ENCODE data around the gene GPR78. TPM values are rescaled to one million over a fixed set of nuclear protein-coding genes. Genes with fewer than 3 reads are reported as not detected.
"Not testable (repeated sequence)": the region's sequence is repeated elsewhere in the genome, so short reads cannot be mapped to it uniquely, and the experiment has no call there.

Gene GPR78
- polyA plus RNA-seq, 3 donors, result not detected

DNA sequence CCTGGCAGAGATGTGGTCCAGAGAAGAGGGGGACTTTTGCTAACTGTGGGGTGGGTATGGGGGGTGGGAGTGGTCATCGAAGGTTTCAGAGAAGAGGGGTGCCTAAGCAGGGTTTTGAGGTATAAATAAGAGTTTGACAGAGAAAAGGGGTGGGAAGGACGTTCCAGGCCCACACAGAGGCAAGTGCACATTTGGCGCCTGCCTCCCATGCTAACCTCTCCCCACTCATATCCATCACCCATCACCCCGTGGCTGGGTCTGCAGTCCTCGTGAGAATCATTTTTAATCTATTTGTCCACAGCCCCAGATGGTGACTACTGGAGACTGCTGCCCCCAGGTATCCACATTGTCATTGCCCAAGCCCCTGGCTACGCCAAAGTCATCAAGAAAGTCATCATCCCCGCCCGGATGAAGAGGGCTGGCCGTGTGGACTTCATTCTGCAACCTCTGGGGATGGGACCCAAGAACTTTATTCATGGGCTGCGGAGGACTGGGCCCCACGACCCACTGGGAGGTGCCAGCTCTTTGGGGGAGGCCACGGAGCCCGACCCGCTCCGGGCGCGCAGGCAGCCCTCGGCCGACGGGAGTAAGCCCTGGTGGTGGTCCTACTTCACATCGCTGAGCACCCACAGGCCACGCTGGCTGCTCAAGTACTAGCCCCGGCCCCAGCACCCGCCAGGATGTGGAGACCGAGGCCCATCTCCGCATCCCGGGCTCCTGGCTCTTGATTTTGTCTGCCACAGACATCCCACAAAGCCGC, 38.9 kb downstream of the GPR78 start:
- no peak overlapping the region for H3K4me3 ChIP-seq (replicated peaks in 1 of 3; ENCODE audit: low read depth in 2 of 3, low read length in 3 of 3)
- H3K9me3 ChIP-seq (replicated peaks in 1 of 2; ENCODE audit: control insufficient read depth in 1 of 2, insufficient read depth in 1 of 2, low read length in 2 of 2), result no peaks in the 10 kb centered on the region
- no peak for DNase-seq
- no peak overlapping the region for H2AFZ ChIP-seq (ENCODE audit: insufficient read depth, low read depth, low read length, poor library complexity, severe bottlenecking)
- no peaks in the 10 kb centered on the region for H4K20me1 ChIP-seq (ENCODE audit: insufficient read depth, low read length)
- WGBS (ENCODE audit: insufficient coverage), result 92% methylated on average over 21 of the region's 28 CpGs
- H3K4me1 ChIP-seq (ENCODE audit: control insufficient read depth in 1 of 2, insufficient read depth in 2 of 2, low read length in 2 of 2), result no peaks in the 10 kb centered on the region
- no peaks in the 10 kb centered on the region for H3K79me2 ChIP-seq (ENCODE audit: insufficient read depth, low read length)
- Mint-ChIP-seq H3K9me3 (peaks cover 0 to 2% (median 0%) of the 10 kb centered on the region in 7 donors), H3K4me1 (no peaks in the 10 kb centered on the region), H3K4me3 (no peak overlapping the region), H3K27me3 (ENCODE audit: low read depth in 3 of 3) (peaks cover 2% of the 10 kb centered on the region in 3 donors), H3K36me3 (no peaks in the 10 kb centered on the region), H3K27ac (no peak overlapping the region)
- no peak overlapping the region for H3K9ac ChIP-seq (ENCODE audit: insufficient read depth, low read length, poor library complexity, severe bottlenecking)
- H3K27ac ChIP-seq (ENCODE audit: low read depth in 1 of 2, low read length in 2 of 2), result no peak overlapping the region
- H3K4me2 ChIP-seq (replicated peaks; ENCODE audit: extremely low read depth, low read length, poor library complexity, severe bottlenecking), result no peak overlapping the region
- TF ChIP-seq, protein P1, sequence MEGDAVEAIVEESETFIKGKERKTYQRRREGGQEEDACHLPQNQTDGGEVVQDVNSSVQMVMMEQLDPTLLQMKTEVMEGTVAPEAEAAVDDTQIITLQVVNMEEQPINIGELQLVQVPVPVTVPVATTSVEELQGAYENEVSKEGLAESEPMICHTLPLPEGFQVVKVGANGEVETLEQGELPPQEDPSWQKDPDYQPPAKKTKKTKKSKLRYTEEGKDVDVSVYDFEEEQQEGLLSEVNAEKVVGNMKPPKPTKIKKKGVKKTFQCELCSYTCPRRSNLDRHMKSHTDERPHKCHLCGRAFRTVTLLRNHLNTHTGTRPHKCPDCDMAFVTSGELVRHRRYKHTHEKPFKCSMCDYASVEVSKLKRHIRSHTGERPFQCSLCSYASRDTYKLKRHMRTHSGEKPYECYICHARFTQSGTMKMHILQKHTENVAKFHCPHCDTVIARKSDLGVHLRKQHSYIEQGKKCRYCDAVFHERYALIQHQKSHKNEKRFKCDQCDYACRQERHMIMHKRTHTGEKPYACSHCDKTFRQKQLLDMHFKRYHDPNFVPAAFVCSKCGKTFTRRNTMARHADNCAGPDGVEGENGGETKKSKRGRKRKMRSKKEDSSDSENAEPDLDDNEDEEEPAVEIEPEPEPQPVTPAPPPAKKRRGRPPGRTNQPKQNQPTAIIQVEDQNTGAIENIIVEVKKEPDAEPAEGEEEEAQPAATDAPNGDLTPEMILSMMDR (IDR thresholded peaks at IDR 0.05), result no peak
- no peaks in the 10 kb centered on the region for H3K27me3 ChIP-seq (ENCODE audit: control insufficient read depth in 2 of 2, insufficient read depth in 2 of 2, low read length in 2 of 2)
- intact Hi-C loops (cut with micrococcal nuclease), result no loop called here
- no peaks in the 10 kb centered on the region for H3K36me3 ChIP-seq (replicated peaks in 1 of 2; ENCODE audit: control insufficient read depth in 1 of 2, insufficient read depth in 2 of 2, low read length in 2 of 2)

- DNase-seq; H3K4me2 ChIP-seq (replicated peaks; ENCODE audit: extremely low read depth, low read length, poor library complexity, severe bottlenecking); H4K20me1 ChIP-seq (ENCODE audit: insufficient read depth, low read length); H3K27ac Mint-ChIP-seq; H3K9me3 Mint-ChIP-seq; H3K4me3 Mint-ChIP-seq; H3K9ac ChIP-seq (ENCODE audit: insufficient read depth, low read length, poor library complexity, severe bottlenecking); H3K27me3 ChIP-seq (ENCODE audit: control insufficient read depth in 2 of 2, insufficient read depth in 2 of 2, low read length in 2 of 2); H3K27ac ChIP-seq (ENCODE audit: low read depth in 1 of 2, low read length in 2 of 2); H3K36me3 ChIP-seq (replicated peaks in 1 of 2; ENCODE audit: control insufficient read depth in 1 of 2, insufficient read depth in 2 of 2, low read length in 2 of 2); intact Hi-C loops (cut with micrococcal nuclease); H3K4me3 ChIP-seq (replicated peaks in 1 of 3; ENCODE audit: low read depth in 2 of 3, low read length in 3 of 3); H3K36me3 Mint-ChIP-seq; H3K4me1 ChIP-seq (ENCODE audit: control insufficient read depth in 1 of 2, insufficient read depth in 2 of 2, low read length in 2 of 2); H3K4me1 Mint-ChIP-seq; H3K27me3 Mint-ChIP-seq (ENCODE audit: low read depth in 3 of 3); H3K9me3 ChIP-seq (replicated peaks in 1 of 2; ENCODE audit: control insufficient read depth in 1 of 2, insufficient read depth in 1 of 2, low read length in 2 of 2); H2AFZ ChIP-seq (ENCODE audit: insufficient read depth, low read depth, low read length, poor library complexity, severe bottlenecking); H3K79me2 ChIP-seq (ENCODE audit: insufficient read depth, low read length): not testable (repeated sequence)
- no CpG with 5 or more reads among the region's 14 CpGs for WGBS (ENCODE audit: insufficient coverage)
Measured at GRCh38 chr4:8621135-8621534, 40.9 kb downstream of the GPR78 start.

DNA sequence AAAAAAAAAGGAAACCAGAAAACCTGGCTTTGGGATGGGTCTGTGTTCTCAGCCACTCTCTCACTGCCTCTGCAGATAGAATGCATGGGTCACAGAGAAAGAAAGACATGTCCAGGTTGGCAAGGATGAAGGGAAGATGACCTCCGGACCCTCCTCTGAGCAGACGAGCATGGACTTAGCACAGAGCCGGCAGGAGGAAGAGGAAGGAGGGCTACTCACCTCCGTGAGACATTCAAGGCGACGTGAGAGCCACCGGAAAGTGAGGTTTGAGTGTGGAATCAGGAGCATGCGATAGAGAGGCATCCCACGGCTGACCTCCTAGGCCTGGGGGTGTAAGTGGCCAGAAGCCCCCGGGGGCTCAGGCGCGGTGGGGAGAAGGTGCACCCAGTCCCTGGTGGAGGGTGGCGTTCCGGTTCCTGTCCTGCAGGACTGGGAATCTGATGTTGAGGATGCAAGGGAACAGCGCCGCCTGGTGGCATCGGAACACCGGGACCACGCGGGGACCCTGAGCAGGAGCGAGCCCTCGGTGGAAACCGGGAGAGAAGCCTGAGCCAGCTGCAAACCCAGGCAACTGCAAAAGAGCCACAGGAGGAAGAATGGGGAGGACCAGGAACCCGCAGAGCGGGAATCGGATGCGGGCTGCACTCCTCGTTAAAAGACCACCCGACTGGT, 44.5 kb downstream of the GPR78 start:
- H3K4me2 ChIP-seq (replicated peaks; ENCODE audit: extremely low read depth, low read length, poor library complexity, severe bottlenecking); H3K27ac Mint-ChIP-seq; H3K4me3 Mint-ChIP-seq; H3K4me1 ChIP-seq (ENCODE audit: control insufficient read depth in 1 of 2, insufficient read depth in 2 of 2, low read length in 2 of 2); H2AFZ ChIP-seq (ENCODE audit: insufficient read depth, low read depth, low read length, poor library complexity, severe bottlenecking); H3K27me3 ChIP-seq (ENCODE audit: control insufficient read depth in 2 of 2, insufficient read depth in 2 of 2, low read length in 2 of 2); DNase-seq; intact Hi-C loops (cut with micrococcal nuclease); H3K36me3 ChIP-seq (replicated peaks in 1 of 2; ENCODE audit: control insufficient read depth in 1 of 2, insufficient read depth in 2 of 2, low read length in 2 of 2); H3K9me3 ChIP-seq (replicated peaks in 1 of 2; ENCODE audit: control insufficient read depth in 1 of 2, insufficient read depth in 1 of 2, low read length in 2 of 2); H4K20me1 ChIP-seq (ENCODE audit: insufficient read depth, low read length); H3K9ac ChIP-seq (ENCODE audit: insufficient read depth, low read length, poor library complexity, severe bottlenecking); H3K4me3 ChIP-seq (replicated peaks in 1 of 3; ENCODE audit: low read depth in 2 of 3, low read length in 3 of 3); H3K79me2 ChIP-seq (ENCODE audit: insufficient read depth, low read length); H3K4me1 Mint-ChIP-seq; H3K27ac ChIP-seq (ENCODE audit: low read depth in 1 of 2, low read length in 2 of 2); H3K27me3 Mint-ChIP-seq (ENCODE audit: low read depth in 3 of 3); H3K9me3 Mint-ChIP-seq; H3K36me3 Mint-ChIP-seq: not testable (repeated sequence)
- no CpG with 5 or more reads among the region's 29 CpGs for WGBS (ENCODE audit: insufficient coverage)
